DMS79 treated with DMSO at 0.1 percent for 48 hours (cell line): Measurements from ENCODE around the gene HERC2.
A peak's percentile ranks its signal among the peaks of the same experiment; 100 is the strongest.

Experiments
- DNase-seq: peaks from one replicate; lab custom pipeline; 2025; lab: John Stamatoyannopoulos, UW

The HERC2 gene

DNA sequence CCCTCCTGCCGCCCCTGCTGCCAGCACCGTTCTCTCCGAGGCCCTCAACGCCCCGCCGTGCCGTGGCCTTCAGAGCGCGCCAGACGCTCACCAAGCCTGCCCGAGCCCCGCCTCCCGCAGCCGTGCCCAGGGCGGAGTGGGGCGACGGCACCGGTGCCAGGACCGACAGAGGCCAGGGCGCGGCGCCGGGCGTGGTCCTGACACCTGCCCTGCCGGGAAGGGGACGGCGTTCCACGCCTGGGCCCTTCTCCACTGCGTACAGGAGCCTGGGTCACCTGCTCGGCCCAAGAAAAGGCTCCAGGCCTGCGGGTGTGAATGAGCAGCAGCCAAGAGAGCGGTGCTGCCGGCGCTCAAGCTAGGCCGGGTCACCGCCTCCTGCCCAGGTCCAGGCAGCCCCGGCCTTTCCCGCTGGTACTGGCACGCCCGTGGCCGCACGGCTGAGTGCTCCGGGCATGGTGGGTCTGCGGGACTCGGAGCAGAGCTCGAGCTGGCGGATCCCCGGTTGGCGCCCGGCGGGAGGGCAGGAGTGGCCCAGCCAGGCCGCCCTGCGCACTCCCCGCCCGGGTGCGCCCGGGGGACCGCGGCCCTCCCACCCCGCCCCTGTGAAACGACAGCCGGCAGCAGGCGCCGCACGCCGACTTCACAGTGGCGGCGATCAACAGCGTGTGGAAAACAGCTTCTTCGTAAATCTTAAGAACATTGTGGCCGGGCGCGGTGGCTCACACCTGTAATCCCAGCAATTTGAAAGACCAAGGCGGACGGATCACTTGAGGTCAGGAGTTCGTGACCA is 227.1 kb downstream of the HERC2 start:
- no peak for DNase-seq

DNA sequence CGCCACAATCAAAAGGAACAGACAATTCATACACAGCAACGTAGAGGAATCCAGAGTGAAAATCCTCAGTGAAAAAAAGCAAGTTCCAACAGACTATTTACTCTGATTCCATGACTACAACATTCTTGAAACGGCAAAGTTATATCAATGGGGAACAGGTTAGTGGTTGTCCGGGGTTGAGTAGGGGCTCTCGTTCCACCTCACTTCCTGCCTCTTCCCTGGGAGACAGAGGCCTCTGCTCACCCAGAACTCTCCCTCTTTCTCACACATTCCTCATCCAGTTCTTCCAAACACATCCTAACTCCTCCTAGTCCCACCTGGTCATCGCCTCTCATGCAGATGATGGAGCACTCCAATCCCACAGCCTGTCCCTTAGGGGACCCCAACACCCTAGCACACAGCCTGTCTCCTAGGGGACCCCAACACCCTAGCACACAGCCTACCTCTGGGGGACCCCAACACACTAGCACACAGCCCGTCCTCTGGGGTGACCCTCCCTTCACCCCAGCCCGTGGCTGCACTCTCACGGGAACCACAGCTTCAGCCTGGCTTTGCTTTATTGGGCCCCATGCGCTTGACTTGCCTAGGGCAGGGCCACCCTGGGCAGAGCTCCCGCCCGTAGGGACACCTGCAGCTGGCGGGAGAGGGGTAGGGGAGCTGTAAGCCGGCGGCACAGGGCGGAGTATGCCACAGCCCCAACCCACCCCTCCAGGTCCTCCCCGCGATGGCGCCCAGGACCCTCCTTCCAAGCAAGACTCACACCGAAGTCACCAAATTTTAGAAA is 228.0 kb downstream of the HERC2 start:
- DNase-seq: no peak

DNA sequence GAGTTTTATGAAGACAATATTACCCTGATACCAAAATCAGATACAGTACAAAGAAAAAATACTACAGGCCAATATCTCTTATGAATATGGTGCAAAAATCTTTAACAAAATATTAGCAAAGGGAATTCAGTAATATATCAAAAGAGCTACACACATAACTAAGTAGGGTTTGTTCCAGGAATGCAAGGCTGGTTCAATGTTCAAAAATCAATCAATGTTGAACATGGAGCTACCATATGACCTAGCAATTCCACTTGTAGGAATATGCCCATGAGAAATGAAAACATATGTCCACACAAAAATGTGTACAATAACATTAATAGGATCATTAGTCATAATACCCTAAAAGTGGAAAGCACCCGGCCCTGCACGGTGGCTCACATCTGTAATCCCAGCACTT is 230.7 kb downstream of the HERC2 start:
- no peak for DNase-seq

DNA sequence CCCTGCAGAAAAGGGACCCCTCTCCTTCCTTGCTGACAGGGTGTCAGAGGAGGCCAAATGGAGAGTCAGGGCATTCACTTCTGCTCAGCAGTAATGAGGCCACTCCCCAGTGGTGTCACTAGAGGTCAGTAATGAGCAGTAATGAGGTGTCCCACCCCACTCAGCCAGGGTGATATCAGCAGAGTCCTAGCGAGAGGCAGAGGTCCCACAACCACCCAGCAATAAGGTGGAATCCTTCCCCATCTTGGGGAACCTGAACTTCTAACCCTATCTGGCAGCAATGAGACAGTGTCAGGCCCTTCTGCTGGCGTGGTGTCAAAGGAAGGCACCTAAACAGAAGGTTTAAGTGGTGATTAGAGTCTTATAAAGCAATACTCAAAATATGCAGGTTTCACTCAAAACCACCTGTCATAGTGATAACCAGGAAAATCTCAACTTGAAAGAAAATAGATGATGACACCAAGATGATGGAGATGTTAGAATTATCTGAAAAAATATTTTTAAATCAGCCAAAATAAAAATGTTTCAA is 235.7 kb downstream of the HERC2 start:
- no peak for DNase-seq

DNA sequence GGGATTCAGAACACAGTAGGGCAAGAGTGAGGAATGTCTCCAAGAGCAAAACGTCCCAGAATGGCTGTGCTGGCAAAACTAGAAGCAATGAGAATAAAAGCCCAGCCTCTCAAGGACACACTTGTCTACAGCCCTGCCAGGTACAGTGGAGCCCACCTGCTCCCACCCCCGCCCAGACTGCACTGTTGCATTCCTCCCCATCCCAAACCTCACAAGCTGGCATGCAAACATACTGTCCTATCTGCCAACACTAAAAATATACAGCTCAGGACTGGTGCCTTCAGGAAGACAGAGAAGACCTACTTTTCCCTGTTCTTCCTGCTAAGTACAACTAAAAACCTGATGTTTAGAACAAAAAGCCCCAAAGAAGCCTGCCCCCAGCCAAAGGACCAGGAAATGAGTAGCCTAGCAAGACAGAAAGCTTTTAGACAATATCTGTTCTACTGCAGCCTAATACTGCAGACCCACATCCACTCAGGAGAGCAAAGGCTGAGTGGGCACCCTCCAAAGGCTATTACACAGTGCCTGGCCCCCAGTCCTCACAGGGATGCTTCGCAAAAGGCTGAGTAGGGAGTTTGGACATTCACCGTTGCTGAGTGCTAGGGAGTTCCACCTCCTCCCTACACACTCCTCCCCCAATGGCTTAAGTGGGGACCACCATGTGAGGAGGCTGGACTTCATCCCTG is 236.3 kb downstream of the HERC2 start:
- DNase-seq: no peak

- no peak for DNase-seq
Measured at GRCh38 chr15:28084547-28084946, 237.4 kb downstream of the HERC2 start.

GRCh38 chr15:28082891-28083684 is 238.9 kb downstream of the HERC2 start:
- no peak for DNase-seq

- no peak for DNase-seq
Measured at GRCh38 chr15:28081594-28081993, 240.4 kb downstream of the HERC2 start.

DNA sequence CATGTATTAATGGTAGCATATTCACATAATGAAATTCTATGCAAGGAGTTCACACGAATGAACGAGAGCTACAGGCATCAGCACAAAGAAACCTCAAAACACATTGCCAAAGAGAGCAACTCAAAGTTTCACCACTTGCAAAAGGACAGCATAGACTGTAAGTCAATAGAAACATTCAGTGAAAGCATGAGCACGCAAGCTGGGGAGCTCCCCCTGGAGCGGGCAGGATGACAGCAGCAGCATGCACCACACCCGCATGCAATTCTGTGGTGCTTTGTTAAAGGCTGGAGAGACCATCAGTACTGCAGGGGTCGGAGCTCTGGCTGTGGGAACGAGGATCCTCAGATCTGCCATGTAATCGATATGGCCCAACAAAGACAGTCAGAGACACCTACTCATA is 241.6 kb downstream of the HERC2 start:
- no peak for DNase-seq

GRCh38 chr15:28079313-28079969 is 242.5 kb downstream of the HERC2 start:
- no peak for DNase-seq

DNA sequence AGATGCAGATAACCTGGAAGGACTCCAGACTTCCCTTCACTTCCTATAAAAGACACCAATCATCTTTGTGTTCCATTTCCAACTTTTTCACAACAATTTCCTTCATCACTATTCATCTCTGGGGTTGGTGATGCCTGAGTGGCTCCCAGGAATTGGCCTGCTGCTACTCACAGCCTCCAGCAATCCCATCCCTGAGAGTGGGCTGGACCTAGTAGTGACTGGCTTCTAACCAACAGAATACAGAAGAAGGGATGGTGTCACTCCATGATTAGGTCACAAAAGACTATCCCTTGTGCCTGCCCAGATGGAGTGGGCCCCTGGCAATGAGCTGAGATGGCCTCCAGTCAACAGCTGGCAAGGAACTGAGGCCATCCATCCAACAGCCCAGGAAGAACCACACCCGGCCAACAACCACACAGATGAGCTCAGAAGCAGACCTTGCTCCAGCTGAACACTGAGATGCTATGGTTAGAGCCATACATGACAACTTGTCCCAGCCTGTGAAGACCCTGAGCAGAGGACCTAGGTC is 243.7 kb downstream of the HERC2 start:
- no peak for DNase-seq

GRCh38 chr15:28075573-28075972 is 246.4 kb downstream of the HERC2 start:
- peak; percentile 74 for DNase-seq

DNA sequence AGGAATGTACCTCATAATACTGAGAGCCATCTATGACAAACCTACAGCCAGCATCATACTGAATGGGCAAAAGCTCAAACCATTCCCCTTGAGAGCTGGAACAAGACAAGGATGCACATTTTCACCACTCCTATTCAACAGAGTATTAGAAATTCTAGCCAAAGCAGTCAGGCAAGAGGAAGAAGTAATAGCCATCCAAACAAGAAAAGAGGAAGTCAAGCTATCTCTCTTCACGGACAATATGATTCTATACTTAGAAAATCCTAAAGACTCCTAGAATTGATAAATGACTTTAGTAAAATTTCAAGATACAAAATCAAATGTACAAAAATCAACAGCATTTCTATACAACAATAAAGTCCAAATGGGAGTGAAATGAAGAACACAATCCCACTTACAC is 253.0 kb downstream of the HERC2 start:
- DNase-seq: no peak

- no peak for DNase-seq
Measured at GRCh38 chr15:28066231-28066630, 255.7 kb downstream of the HERC2 start.
